ENCODE results near the gene R3HDML. TPM values are rescaled to one million over a fixed set of nuclear protein-coding genes. Genes with fewer than 3 reads are reported as not detected.

The R3HDML gene
- total and polyA plus RNA-seq, 2 of the 13 experiments (the other 11 are each of a cell fraction or from before 2014, with no cell fraction given) = not detected

- no peak for TF ChIP-seq ZNF646 (CRISPR knock-in tag; IDR thresholded peaks at IDR 0.05)
- no peak; the same call in 1 of the 2 replicates for TF ChIP-seq USF2 (IDR thresholded peaks at IDR 0.05; ENCODE audit: low read depth, low read length)
- TF ChIP-seq USF2 (CRISPR knock-in tag; IDR thresholded peaks at IDR 0.05; ENCODE audit: borderline replicate concordance) = no peak; the same call in 1 of the 2 replicates
- TF ChIP-seq HIC2 (CRISPR knock-in tag; IDR thresholded peaks at IDR 0.05; ENCODE audit: low read depth) = peak; percentile 82; the same call in 1 of the 2 replicates
- no peak for TF ChIP-seq ZC3H4 (CRISPR knock-in tag; IDR thresholded peaks at IDR 0.05; ENCODE audit: borderline replicate concordance)
- no peak; the same call in 1 of the 2 replicates for TF ChIP-seq ZNF672 (CRISPR knock-in tag; IDR thresholded peaks at IDR 0.05)
- TF ChIP-seq ARID4A (CRISPR knock-in tag; IDR thresholded peaks at IDR 0.05; ENCODE audit: borderline replicate concordance) = peak; percentile 99
- TF ChIP-seq PLSCR1 (CRISPR knock-in tag; IDR thresholded peaks at IDR 0.05; ENCODE audit: borderline replicate concordance) = peak; percentile 93
- no peak; the same call in 1 of the 2 replicates for TF ChIP-seq ZNF460 (CRISPR knock-in tag; IDR thresholded peaks at IDR 0.05; ENCODE audit: borderline replicate concordance)
- no peak for TF ChIP-seq TEAD2 (CRISPR knock-in tag; IDR thresholded peaks at IDR 0.05)
These were observed 25.9 kb upstream of the R3HDML start, which contains the start of gene FITM2 (continued) for GRCh38 chr20:44310664-44311639.

Data from HepG2 (cell line).